Tibial nerve (tissue), 4 donors: Measurements from ENCODE around the gene YWHAQ. TPM values are rescaled to one million over a fixed set of nuclear protein-coding genes. Genes with fewer than 3 reads are reported as not detected.

ENCODE experiments used
- DNase-seq, 2 donors: peaks; one replicate each; pipeline ENCODE4 v3.0.0-alpha.2; 2019; ENCODE audit warnings: low spot score in 2 of 2
- H3K27ac ChIP-seq, 4 donors: fragments of 200-600 bp; sonication (generic) in 3 of 4; one replicate each; pipeline ENCODE4 v1.5.1; 2017 to 2019; ENCODE audit warnings: mild to moderate bottlenecking in 1 of 4
- H3K27me3 ChIP-seq, 2 donors: fragments of 200-600 bp; sonication (generic) in 1 of 2; one replicate each; pipeline versions ENCODE4 v1.5.1 to v1.6.0; 2017 to 2019
- H3K36me3 ChIP-seq, 3 donors: fragments of 200-600 bp; sonication (generic); one replicate each; pipeline ENCODE4 v1.5.1; 2018 to 2019
- H3K4me1 ChIP-seq, 4 donors: fragments of 200-600 bp; sonication (generic) in 3 of 4; one replicate each; pipeline ENCODE4 v1.5.1; 2017 to 2019
- H3K4me3 ChIP-seq, 4 donors: fragments of 200-600 bp; sonication (generic) in 3 of 4; one replicate each; pipeline ENCODE4 v1.5.1; 2017 to 2019; ENCODE audit warnings: mild to moderate bottlenecking in 1 of 4, moderate library complexity in 1 of 4
- H3K9me3 ChIP-seq, 4 donors: fragments of 200-600 bp; sonication (generic) in 3 of 4; one replicate each; pipeline ENCODE4 v1.5.1; 2017 to 2019
- CTCF ChIP-seq, 5 experiments: fragments of 200-600 bp in 3 of 5; fragments of 450-650 bp in 2 of 5; sonication (generic) in 3 of 5; IDR thresholded peaks; one replicate each; pipeline ENCODE4 v1.5.1; 2016 to 2019; ENCODE audit warnings: antibody characterized with exemption in 5 of 5, mild to moderate bottlenecking in 3 of 5, moderate library complexity in 2 of 5
- EP300 ChIP-seq, 2 donors: sonication (generic); formaldehyde crosslinking; IDR thresholded peaks; one replicate each; pipeline ENCODE4 v1.6.1; 2017; ENCODE audit warnings: antibody characterized with exemption in 2 of 2, mild to moderate bottlenecking in 1 of 2
- POLR2A ChIP-seq, 2 donors: fragments of 450-650 bp; IDR thresholded peaks; one replicate each; pipeline ENCODE4 v1.6.1; 2017; ENCODE audit warnings: antibody characterized with exemption in 2 of 2, mild to moderate bottlenecking in 2 of 2, moderate library complexity in 2 of 2
- WGBS, 2 donors: methylation state at CpG; one replicate each; pipeline ENCODE4 v1.1.5; 2018; 5-methylcytosine and 5-hydroxymethylcytosine counted together
- total RNA-seq, 4 donors: library from RNA; depleted of rRNA; stranded (reverse); fragments of >200 nt; gene quantifications; one replicate each; pipeline ENCODE4 v1.1.0, GENCODE V29; 2016

The YWHAQ gene
- total RNA-seq, 4 donors from 2014 or later = 166 to 213 (median 185) TPM

GRCh38 chr2:9548506-9548905 is 82.3 kb downstream of the YWHAQ start:
- Histone ChIP-seq H3K4me3 (no peak overlapping the region), H3K4me1 (peaks cover 3 to 84% (median 60%) of the 10 kb centered on the region in 4 donors), H3K36me3 (no peaks in the 10 kb centered on the region), H3K27me3 (no peaks in the 10 kb centered on the region), H3K9me3 (no peaks in the 10 kb centered on the region), H3K27ac (peak overlapping the region in 2 of 4 donors; percentile 60 to 67)
- TF ChIP-seq EP300 (IDR thresholded peaks at IDR 0.05) (no peak), CTCF (IDR thresholded peaks at IDR 0.05) (no peak), POLR2A (IDR thresholded peaks at IDR 0.05) (no peak)
- 64 to 67% methylated on average over 2 of the region's 2 CpGs for WGBS, 2 donors
- DNase-seq = no peak

GRCh38 chr2:9547262-9547991 is 83.4 kb downstream of the YWHAQ start:
- Histone ChIP-seq H3K4me1 (peaks cover 3 to 73% (median 53%) of the 10 kb centered on the region in 4 donors), H3K36me3 (no peaks in the 10 kb centered on the region), H3K27me3 (no peaks in the 10 kb centered on the region), H3K4me3 (no peak overlapping the region), H3K9me3 (no peaks in the 10 kb centered on the region), H3K27ac (peak overlapping the region in 3 of 4 donors; percentile 39 to 67 (median 60))
- DNase-seq = no peak
- TF ChIP-seq CTCF (IDR thresholded peaks at IDR 0.05) = no peak
- TF ChIP-seq POLR2A (IDR thresholded peaks at IDR 0.05) = no peak
- no peak for TF ChIP-seq EP300 (IDR thresholded peaks at IDR 0.05)
- 62 to 65% methylated on average over 5 of the region's 5 CpGs for WGBS, 2 donors

DNA sequence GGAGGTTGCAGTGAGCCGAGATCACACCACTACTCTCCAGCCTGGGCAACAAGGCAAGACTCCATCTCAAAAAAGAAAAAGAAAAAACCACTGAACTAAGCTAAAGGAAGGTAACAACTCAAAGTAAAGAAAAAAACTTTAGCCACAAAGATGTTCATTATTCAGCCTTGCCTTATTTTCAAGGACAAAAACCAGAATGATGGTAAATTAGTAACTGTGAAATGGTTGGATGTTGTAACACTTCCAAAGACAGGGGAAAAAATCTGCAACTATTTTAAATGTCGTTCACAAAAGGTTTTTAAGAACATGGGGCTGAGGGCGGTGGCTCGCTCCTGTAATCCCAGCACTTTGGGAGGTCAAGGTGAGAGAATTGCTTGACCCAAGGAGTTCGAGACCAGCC is 85.3 kb downstream of the YWHAQ start:
- H3K27ac ChIP-seq = peak overlapping the region in 1 of 4 donors; percentile 46
- TF ChIP-seq CTCF (IDR thresholded peaks at IDR 0.05) = no peak
- no peak for TF ChIP-seq EP300 (IDR thresholded peaks at IDR 0.05)
- no peak for TF ChIP-seq POLR2A (IDR thresholded peaks at IDR 0.05)
- no peaks in the 10 kb centered on the region for H3K27me3 ChIP-seq
- WGBS, 2 donors = 83 to 88% methylated on average over 5 of the region's 5 CpGs
- peaks cover 0 to 61% (median 38%) of the 10 kb centered on the region in 4 donors for H3K4me1 ChIP-seq
- H3K9me3 ChIP-seq = no peaks in the 10 kb centered on the region
- no peak for DNase-seq
- no peak overlapping the region for H3K4me3 ChIP-seq
- no peaks in the 10 kb centered on the region for H3K36me3 ChIP-seq

- WGBS, 2 donors = 56 to 72% methylated on average over 1 of the region's 1 CpG
- no peaks in the 10 kb centered on the region for H3K27me3 ChIP-seq
- no peak for DNase-seq
- no peak overlapping the region for H3K4me3 ChIP-seq
- no peak overlapping the region for H3K27ac ChIP-seq
- H3K9me3 ChIP-seq = no peaks in the 10 kb centered on the region
- H3K36me3 ChIP-seq = no peaks in the 10 kb centered on the region
- TF ChIP-seq EP300 (IDR thresholded peaks at IDR 0.05) (no peak), POLR2A (IDR thresholded peaks at IDR 0.05) (no peak), CTCF (IDR thresholded peaks at IDR 0.05) (no peak)
- peaks cover 0 to 68% (median 34%) of the 10 kb centered on the region in 4 donors for H3K4me1 ChIP-seq
Measured at GRCh38 chr2:9543557-9543956, 87.2 kb downstream of the YWHAQ start.

GRCh38 chr2:9539531-9539930 is 91.3 kb downstream of the YWHAQ start:
- no peak for DNase-seq
- H3K4me3 ChIP-seq = no peak overlapping the region
- TF ChIP-seq EP300 (IDR thresholded peaks at IDR 0.05) (no peak), CTCF (IDR thresholded peaks at IDR 0.05) (no peak), POLR2A (IDR thresholded peaks at IDR 0.05) (no peak)
- no peaks in the 10 kb centered on the region for H3K27me3 ChIP-seq
- H3K9me3 ChIP-seq = no peaks in the 10 kb centered on the region
- peak overlapping the region in 3 of 4 donors; percentile 17 to 85 (median 76) for H3K27ac ChIP-seq
- H3K4me1 ChIP-seq = peaks cover 0 to 55% (median 20%) of the 10 kb centered on the region in 4 donors
- H3K36me3 ChIP-seq = peaks cover 0 to under 1% (median 0%) of the 10 kb centered on the region in 3 donors
- 37 to 47% methylated on average over 5 of the region's 5 CpGs for WGBS, 2 donors
